ENCODE measurements around the gene DIP2A. TPM values are rescaled to one million over a fixed set of nuclear protein-coding genes. Genes with fewer than 3 reads are reported as not detected.

DIP2A gene
- total RNA-seq, 1 experiment from 2014 or later, result 14.8 TPM

DNA sequence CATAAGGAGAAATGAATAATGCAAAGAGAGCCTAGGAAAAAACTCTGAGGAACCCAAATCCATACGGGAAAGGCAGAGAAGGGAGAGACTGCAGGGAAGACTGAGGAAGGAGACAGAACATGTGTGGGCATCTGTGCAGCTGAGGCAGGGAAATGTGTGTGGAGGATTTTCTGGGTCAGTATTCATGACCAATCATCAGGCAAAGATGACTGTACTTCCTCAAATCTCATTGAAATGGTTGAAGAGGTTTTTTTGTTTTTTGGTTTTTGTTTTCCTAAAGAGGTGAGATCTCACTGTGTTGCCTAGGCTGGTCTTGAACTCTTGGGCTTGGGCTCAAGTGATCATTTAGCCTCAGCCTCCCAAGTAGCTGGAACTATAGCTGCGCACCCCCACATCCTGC, 15.7 kb downstream of the DIP2A start:
- DNase-seq (ENCODE audit: extremely low read depth, low read depth), result no peak

DNA sequence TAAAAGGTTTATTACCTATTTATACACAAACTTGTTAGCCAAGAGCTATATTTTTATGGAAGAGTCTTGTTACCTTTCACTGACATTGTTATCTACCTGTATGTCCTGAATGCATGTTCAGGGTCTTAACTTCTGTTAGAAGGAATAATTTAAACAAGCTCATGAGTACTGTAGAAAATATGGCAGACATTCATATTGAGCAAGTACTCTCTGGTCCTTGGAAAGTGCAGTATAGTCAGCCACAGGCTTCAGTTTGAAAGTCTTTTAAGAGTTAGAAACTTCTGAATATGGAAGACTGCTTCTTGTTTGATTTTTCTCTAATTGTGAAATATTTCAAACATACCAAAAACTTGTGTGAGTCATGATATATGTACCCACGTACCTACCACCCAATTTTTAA, 16.6 kb downstream of the DIP2A start:
- no peak for DNase-seq (ENCODE audit: extremely low read depth, low read depth)

DNA sequence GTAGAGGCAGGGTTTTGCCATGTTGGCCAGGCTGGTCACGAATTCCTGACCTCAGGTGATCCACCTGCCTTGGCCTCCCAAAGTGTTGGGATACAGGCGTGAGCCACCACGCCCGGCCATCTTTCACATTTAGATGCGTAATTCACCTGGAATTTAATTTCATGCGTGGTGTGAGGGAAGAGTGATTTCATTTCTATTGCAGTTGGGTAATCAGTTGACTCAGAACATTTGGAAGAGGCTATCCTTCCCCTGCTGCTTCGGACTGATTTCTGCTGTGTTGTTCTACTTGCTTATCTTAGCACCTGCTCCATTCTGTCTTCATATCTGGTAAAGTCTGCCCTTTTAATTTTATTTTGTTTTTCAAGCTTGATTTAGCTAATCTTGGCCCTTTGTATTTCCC, 19.1 kb downstream of the DIP2A start:
- no peak for DNase-seq (ENCODE audit: extremely low read depth, low read depth)

DNA sequence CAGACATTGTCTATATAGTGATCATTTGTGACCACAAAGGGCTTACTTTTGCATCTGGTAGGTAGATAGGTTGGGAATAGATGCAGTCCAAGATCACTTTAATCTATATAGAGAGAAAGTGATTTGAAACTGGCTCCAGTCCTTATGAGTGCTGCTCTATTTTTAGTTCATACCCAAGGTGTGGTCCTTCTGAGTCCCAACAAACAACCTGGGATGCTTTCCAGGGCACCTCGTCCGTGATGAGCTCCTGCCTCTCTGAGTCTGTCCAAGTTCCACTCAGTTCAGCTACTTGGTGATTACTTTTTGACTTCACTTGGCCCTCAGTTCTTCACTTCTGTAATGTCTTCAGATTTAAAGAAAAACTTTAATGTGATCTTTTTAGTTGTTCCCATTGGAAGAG, 20.2 kb downstream of the DIP2A start:
- DNase-seq (ENCODE audit: extremely low read depth, low read depth), result no peak

DNA sequence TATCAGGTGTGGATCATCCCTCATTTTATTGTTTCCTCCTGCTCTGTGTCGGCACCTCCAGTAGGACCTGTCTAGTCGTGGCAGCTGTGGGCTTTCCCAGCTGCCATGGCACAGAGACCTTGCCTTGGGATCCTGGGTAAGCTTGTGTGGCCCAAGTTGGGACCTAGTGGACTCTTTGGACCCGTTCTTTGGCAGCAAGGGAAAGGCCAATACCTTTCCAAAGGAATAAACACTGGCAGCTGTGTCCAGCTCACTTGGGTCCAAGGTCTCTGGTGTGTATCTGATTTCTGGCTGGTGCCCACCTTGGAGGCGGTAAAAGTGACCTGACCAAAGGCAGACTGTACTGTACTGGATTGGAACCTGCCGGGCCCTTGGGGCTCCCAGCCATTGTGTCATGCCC, 21.8 kb downstream of the DIP2A start:
- no peak for DNase-seq (ENCODE audit: extremely low read depth, low read depth)

DNA sequence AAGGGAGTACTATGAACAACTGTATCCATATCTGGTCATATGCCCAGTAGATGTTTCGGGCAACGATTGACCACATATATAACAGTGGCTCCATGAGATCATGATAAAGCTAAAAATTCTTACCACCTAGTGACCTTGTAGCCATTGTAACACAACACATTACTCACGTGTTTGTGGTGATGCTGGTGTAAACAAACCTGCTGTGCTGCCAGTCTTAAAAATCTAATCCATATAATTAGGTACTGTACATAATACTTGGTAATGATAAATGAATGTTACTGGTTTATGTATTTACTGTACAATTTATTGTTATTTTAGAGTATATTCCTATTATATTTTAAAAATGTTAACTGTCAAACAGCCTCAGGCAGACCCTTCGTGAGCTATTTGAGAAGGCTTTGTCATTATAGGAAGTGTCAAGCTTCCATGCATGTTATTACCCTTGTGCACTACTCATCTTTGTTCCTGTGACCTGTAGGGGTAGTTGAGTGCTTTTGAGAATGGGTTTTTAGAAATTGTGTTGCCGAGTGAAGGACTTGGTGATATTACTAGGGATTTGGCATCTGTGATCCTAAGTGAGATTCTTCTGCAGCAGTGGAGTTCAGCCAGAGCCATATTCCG, 23.6 kb downstream of the DIP2A start:
- no peak for DNase-seq (ENCODE audit: extremely low read depth, low read depth)

DNA sequence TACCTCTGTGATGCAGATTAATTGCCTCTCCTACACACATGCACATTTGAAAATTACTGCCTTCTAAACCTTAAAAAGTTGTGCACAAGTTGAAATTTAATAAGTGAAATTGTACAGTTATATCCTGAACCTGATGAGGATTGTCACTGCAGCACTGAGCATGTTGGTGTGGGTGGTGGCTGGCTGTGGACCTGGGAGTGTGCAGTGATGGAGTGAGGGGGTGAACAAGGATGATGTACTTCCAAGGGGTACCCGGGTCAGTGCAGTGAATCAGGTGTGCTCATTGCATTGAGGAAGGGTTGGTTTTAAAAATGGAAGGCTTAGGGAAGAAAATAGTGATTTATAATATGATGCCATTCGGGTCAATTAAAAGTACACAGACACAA, 24.1 kb downstream of the DIP2A start:
- no peak for DNase-seq (ENCODE audit: extremely low read depth, low read depth)

DNA sequence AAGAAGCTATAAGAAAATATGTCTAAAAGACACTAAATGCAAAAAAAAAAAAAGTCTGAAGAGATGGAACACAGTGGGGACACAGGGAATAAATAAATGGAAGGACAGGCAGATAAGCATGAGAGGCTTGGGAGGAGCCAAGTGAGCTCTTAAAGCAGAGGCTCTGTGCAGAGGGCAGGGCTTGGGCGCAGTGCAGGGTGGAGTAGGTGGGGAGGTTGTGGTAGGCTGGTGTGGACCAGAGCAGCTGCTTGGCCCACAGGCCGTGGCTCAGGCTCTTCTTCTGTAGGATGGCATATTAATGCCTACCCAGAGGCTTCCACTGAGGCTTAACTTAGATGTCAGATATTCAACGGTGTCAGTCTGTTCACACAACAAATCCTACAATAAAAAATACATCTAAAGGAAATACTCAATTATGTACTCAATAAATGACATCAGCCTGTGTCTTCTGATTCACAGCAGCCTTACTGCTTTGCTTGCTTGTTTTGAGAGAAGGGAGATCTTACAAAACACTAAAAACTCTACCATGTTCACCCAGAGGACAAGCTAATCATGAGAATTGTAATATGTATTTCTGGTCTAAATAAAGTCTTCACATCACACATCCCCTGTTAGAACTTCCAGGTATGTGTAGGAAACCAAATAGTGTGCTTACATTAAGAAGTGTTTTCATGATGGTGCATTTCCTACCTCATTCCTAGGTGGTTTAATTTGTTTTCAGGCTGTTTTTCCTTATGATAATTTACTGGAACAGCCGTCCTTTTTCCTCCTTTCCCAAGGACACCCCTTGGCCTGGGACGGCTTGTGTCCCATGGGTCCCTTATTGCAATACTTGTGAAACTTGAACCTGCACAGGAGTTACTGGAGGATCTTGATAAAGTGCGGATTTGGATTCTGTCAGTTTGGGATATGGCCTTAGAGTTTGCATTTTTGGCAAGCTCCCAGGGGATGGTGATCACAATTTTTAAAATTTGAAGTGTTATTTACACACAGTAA, 24.9 kb downstream of the DIP2A start:
- DNase-seq (ENCODE audit: extremely low read depth, low read depth), result no peak

DNA sequence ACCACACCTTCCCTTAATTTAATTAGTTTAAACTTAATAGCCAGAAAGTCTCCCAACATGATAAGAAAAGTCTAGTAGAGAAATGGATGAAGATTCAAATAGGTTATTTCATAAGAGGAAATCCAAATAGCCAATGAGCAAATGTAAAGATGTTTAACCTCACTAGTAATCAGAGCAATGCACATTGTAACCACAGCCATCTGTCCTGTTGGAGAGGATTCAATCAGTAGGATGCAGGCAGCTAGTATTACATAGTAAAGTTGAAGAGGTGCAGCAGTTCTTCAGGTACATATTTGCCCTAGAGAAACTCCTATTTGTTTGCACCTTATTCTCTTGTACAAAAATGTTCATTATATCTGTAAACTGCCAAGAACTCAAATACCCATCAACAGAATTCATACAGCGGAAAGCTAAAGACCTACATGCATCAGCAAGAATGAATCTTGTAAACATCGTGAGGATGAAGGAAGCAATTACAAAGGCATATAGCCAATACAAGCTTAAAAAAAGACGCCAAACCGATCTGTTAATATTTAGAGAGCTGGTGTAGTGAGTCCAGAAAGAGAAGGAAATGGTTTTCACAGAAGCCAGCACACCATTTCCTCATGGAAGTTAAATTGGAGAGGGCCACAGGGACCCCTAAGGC, 27.9 kb downstream of the DIP2A start:
- no peak for DNase-seq (ENCODE audit: extremely low read depth, low read depth)

DNA sequence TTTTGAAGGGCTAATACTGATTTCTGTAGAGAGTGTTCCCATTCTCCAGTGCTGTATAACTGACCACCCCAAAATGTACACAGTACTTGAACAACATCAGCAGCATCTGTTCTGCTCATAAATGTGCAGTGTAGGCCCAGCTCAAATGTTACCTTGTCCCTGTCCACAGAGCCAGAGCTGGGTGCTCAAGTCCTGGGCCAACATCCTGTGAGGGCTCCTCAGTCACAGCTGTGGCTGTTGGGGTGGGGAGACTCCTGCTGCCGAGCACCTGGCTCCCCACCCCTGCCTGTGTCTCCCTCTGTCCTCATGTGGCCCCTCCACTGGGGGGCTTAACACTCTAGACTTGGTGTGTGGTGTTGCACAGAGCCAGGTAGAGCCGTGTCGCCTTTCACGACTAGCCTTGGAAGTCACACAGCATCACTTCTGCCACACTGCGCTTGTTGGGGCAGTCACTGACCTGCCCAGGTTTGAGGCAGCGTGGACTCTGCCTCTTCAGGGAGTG, 30.5 kb downstream of the DIP2A start:
- no peak for DNase-seq (ENCODE audit: extremely low read depth, low read depth)

DNA sequence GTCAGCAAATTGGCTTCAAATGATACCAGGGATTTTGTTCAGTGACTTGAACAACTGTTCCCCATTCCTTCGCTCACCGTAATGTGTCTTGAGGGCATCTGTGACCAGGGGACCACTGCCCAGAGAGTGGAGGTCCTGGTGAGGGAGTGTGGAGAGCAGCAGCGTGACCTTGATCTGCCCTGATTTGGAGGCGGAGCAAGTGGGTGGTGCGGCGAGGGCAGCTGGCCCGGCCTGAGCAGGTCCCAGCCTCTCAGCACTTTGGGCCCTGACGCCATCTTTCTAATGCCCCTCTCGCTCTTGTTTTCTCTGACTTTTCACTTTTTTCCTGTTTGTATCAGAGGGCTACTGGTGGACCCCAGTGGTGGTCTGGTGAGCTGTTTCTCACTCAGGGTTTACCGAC, 31.1 kb downstream of the DIP2A start:
- no peak for DNase-seq (ENCODE audit: extremely low read depth, low read depth)

DNA sequence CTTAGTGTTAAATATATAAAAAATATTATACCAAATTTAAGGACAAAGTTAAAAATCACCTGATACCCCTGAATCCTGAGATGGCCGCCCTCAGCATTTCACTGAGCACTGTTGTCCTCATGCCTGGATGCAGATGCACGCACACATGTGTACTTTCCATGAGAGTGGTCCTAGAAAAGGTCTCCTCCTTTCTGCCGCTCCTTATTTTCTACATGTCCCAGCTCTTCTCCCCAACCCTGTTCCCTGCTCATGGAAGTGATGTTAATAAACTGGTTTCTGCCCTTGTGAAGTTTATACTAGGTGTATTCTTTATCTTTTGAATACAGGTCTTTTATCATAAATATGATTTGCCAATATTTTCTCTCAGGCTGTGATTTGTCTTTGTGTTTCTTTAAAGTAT, 32.9 kb downstream of the DIP2A start:
- DNase-seq (ENCODE audit: extremely low read depth, low read depth), result no peak

DNA sequence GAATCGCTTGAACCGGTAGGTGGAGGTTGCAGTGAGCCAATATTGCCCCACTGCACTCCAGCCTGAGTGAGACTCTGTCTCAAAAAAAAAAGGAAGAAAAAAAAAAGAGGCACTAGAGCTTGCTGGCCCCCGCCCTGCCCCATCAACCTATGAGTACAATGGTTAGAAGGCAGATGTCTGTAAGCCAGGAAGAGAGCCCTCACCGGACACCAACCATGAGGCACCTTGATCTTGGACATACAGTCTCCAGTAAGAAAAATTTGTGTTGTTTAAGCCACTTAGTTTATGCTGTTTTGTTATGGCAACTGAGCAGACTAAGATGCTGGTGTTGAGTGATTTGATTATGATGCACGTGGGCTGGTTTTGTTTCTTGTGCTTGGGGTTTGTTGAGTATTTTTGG, 34.2 kb downstream of the DIP2A start:
- DNase-seq (ENCODE audit: extremely low read depth, low read depth), result no peak

DNA sequence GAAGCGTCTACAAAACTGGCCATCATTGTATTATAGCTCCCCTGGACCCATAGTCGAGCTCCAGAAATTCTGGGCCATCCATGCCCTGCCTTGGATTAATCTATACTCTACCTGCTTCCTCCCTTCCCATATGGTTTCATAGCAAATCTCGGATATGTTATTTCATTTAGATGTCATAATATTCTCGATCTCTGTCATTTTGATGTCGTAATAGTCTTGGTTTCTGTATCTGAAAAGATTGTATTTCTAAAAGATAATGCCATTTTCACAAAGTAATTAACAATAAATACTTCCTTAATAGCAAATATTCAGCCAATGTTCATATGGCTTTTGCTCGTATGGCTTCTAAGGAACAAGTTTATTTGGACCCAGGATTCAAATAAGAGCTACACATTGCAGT, 35.1 kb downstream of the DIP2A start:
- no peak for DNase-seq (ENCODE audit: extremely low read depth, low read depth)

DNA sequence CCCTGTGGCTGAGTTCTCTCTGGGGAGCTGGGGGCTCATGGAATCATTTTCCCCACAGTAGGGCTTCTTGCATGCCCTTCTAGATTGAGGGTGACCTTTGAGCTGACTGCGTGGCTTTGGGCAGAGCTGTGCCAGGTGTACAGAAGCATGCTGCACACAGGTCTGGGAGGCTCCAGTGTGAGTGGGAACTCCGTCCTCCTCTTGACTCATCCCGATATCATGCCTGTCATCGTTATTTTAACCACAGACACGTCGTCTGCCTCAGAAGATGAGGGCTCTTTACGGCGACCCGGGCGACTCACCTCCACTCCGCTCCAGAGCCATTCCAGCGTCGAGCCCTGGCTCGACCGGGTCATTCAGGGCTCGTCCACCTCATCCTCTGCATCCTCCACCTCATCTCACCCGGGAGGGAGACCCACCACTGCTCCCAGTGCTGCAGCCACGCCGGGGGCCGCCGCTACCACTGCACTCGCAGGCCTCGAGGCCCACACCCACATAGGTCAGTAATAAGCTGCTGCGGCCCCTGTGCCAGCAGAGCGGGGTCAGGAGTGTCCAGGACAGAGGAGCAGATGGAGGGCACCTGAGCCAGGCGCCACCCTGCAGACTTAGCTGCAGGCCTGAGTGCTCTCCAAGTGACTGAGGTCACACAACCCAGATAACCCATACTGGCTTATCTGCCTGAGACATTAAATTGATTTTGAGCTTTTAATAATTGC, 39.8 kb downstream of the DIP2A start:
- DNase-seq (ENCODE audit: extremely low read depth, low read depth), result no peak

DNA sequence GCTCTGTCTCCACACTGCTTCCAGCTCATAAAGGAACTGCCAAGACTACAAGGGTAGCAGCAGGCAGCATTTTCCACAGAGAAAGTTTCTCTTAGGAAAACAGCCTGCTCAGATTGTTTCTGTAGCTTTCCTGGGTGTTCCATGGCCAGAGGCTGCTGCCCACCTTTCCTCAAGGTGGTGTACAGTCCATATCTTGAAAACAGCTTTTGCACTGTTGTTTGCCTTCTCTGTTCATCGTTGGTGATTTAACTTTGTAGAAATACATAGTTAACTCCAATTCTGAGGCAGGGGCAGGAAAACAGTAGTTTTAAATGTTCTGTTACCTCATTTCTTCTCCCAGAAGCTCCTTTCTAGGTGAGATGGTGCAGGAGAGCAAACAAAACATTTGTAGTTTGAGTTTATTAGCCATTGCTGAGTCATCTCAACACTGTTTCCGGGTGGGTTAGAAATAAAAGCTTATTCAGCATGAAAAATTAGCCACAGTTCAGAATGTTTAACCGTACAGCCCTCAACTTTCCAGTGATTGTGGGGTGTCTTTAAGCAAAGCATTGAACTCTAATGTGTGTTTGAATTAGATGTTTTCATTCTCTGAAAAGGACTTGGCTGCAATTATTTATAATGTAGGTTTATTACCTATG, 41.7 kb downstream of the DIP2A start:
- DNase-seq (ENCODE audit: extremely low read depth, low read depth), result no peak

DNA sequence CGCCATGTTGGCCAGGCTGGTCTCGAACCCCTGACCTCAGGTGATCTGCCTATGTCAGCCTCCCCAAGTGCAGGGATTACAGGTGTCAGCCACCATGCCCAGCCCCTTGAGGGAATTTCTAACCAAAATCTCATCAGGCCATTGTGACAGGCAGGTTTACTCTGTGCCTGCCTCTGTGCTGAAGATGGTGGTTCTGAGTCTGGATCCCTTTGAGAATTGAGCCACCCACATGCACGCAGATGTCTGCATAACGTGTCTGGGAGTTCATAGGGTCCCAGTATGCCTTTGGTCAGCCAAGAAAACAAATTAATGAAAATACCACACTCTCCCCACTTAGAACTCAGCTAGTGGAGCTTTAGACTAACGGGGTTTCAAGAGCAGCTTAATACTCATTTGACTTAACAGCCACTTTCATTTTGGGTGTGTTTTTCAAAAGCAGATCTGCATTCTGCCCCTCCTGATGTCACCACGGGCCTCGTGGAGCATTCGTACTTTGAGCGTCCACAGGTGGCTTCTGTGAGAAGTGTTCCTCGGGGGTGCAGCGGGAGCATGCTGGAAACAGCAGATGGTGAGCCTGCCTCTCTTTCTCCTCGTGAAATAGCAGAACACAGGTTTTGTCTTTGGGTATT, 45.3 kb downstream of the DIP2A start:
- DNase-seq (ENCODE audit: extremely low read depth, low read depth), result no peak

DNA sequence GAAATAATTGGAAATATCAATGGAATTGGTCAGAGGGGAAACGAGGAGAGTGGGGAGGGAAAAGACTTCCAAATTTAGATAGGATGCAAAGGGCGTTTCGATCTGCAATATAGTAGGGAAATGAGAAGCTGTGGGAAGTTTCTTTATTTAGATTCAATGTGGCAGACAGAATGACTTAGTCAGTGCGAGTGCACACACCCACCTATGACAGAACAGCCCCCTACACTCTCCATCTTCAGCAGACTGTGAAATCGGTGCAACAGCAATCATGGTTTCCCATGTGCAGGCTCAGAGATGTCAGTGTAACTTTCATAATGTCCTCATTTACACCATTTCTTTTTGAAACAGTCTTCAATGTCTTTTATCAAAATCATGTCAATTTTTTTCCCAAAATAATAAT, 46.0 kb downstream of the DIP2A start:
- no peak for DNase-seq (ENCODE audit: extremely low read depth, low read depth)

DNA sequence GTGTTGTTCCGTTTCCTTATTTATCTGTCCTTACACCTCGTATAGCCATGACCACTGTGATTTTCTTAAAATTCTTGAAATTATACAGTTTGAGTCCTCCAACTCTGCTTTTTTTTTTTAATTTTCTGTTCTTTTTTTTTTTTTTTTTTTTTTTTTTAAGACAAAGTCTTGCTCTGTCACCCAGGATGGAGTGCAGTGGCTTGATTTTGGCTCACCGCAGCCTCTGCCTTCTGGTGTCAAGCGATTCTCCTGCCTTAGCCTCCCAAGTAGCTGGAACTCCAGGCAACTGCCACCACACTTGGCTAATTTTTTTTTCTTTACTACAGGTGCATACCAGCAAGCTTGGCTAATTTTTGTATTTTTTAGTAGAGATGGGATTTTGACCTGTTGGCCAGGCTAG, 48.9 kb downstream of the DIP2A start:
- no peak for DNase-seq (ENCODE audit: extremely low read depth, low read depth)

All from NCI-H460 (cell line).